ENCODE measurements around the gene CDK5RAP1. TPM values are rescaled to one million over a fixed set of nuclear protein-coding genes. Genes with fewer than 3 reads are reported as not detected.

CDK5RAP1 gene
- total RNA-seq, 2 experiments from 2014 or later = 27.2 to 33.1 TPM

GRCh38 chr20:33352258-33353012, 48.9 kb downstream of the CDK5RAP1 start:
- POLR2A ChIA-PET = no interaction called here
- Mint-ChIP-seq H3K27me3 (no peaks in the 10 kb centered on the region), H3K4me1 (no peaks in the 10 kb centered on the region), H3K9me3 (no peaks in the 10 kb centered on the region), H3K27ac (peak overlapping the region; percentile 9), H3K36me3 (ENCODE audit: low read depth) (peaks cover 7% of the 10 kb centered on the region), H3K4me3 (no peak overlapping the region)
- no peak for DNase-seq
- CTCF ChIA-PET = interaction anchor here (0.9 to 1.7 kb wide), 2 partner anchors 13 to 24 kb away, joined by 3 read pairs; no protein-coding TSS in a partner anchor

GRCh38 chr20:33351696-33352095, 49.6 kb downstream of the CDK5RAP1 start:
- ChIA-PET CTCF (interaction anchor here (0.6 to 1.7 kb wide), 4 partner anchors 14 to 409 kb away, joined by 3 read pairs; no protein-coding TSS in a partner anchor), POLR2A (no interaction called here)
- no peak overlapping the region for H3K27ac Mint-ChIP-seq
- H3K27me3 Mint-ChIP-seq = no peaks in the 10 kb centered on the region
- no peak for DNase-seq
- H3K36me3 Mint-ChIP-seq (ENCODE audit: low read depth) = peaks cover 7% of the 10 kb centered on the region
- H3K4me1 Mint-ChIP-seq = no peaks in the 10 kb centered on the region
- H3K4me3 Mint-ChIP-seq = no peak overlapping the region
- no peaks in the 10 kb centered on the region for H3K9me3 Mint-ChIP-seq

- peaks cover 5% of the 10 kb centered on the region for H3K36me3 Mint-ChIP-seq (ENCODE audit: low read depth)
- H3K27me3 Mint-ChIP-seq = no peaks in the 10 kb centered on the region
- POLR2A ChIA-PET = no interaction called here
- no peak for DNase-seq
- H3K4me3 Mint-ChIP-seq = no peak overlapping the region
- no peaks in the 10 kb centered on the region for H3K4me1 Mint-ChIP-seq
- no peaks in the 10 kb centered on the region for H3K9me3 Mint-ChIP-seq
- H3K27ac Mint-ChIP-seq = no peak overlapping the region
- CTCF ChIA-PET = no interaction called here
Observed at GRCh38 chr20:33349493-33349892, 51.8 kb downstream of the CDK5RAP1 start.

GRCh38 chr20:33348136-33348937, 53.0 kb downstream of the CDK5RAP1 start:
- POLR2A ChIA-PET = no interaction called here
- no peaks in the 10 kb centered on the region for H3K4me1 Mint-ChIP-seq
- H3K4me3 Mint-ChIP-seq = no peak overlapping the region
- H3K27me3 Mint-ChIP-seq = no peaks in the 10 kb centered on the region
- H3K27ac Mint-ChIP-seq = no peak overlapping the region
- CTCF ChIA-PET = no interaction called here
- no peak for DNase-seq
- H3K36me3 Mint-ChIP-seq (ENCODE audit: low read depth) = peaks cover 5% of the 10 kb centered on the region
- H3K9me3 Mint-ChIP-seq = no peaks in the 10 kb centered on the region

GRCh38 chr20:33345342-33345741, 56.0 kb downstream of the CDK5RAP1 start:
- no peak for DNase-seq
- H3K27me3 Mint-ChIP-seq = no peaks in the 10 kb centered on the region
- no peaks in the 10 kb centered on the region for H3K9me3 Mint-ChIP-seq
- peaks cover 5% of the 10 kb centered on the region for H3K36me3 Mint-ChIP-seq (ENCODE audit: low read depth)
- CTCF ChIA-PET = no interaction called here
- no peak overlapping the region for H3K27ac Mint-ChIP-seq
- H3K4me3 Mint-ChIP-seq = no peak overlapping the region
- H3K4me1 Mint-ChIP-seq = no peaks in the 10 kb centered on the region
- POLR2A ChIA-PET = no interaction called here

GRCh38 chr20:33343521-33343920, 57.8 kb downstream of the CDK5RAP1 start:
- DNase-seq = no peak
- no peaks in the 10 kb centered on the region for H3K4me1 Mint-ChIP-seq
- no peak overlapping the region for H3K4me3 Mint-ChIP-seq
- POLR2A ChIA-PET = no interaction called here
- CTCF ChIA-PET = no interaction called here
- H3K9me3 Mint-ChIP-seq = no peaks in the 10 kb centered on the region
- no peaks in the 10 kb centered on the region for H3K36me3 Mint-ChIP-seq (ENCODE audit: low read depth)
- no peaks in the 10 kb centered on the region for H3K27me3 Mint-ChIP-seq
- H3K27ac Mint-ChIP-seq = peak overlapping the region; percentile 1

- POLR2A ChIA-PET = no interaction called here
- H3K9me3 Mint-ChIP-seq = no peaks in the 10 kb centered on the region
- no peaks in the 10 kb centered on the region for H3K4me1 Mint-ChIP-seq
Observed at GRCh38 chr20:33339515-33340058, 61.7 kb downstream of the CDK5RAP1 start.

GRCh38 chr20:33338467-33339258, 62.7 kb downstream of the CDK5RAP1 start:
- POLR2A ChIA-PET = no interaction called here
- H3K4me3 Mint-ChIP-seq = no peak overlapping the region
- H3K9me3 Mint-ChIP-seq = no peaks in the 10 kb centered on the region
- CTCF ChIA-PET = no interaction called here
- no peaks in the 10 kb centered on the region for H3K4me1 Mint-ChIP-seq
- no peak for DNase-seq
- no peaks in the 10 kb centered on the region for H3K36me3 Mint-ChIP-seq (ENCODE audit: low read depth)
- peaks cover 2% of the 10 kb centered on the region for H3K27me3 Mint-ChIP-seq
- H3K27ac Mint-ChIP-seq = no peak overlapping the region

More at GRCh38 chr20:33339515-33340058, 61.7 kb downstream of the CDK5RAP1 start:
- H3K4me3 Mint-ChIP-seq = no peak overlapping the region
- H3K27me3 Mint-ChIP-seq = no peaks in the 10 kb centered on the region
- no peaks in the 10 kb centered on the region for H3K36me3 Mint-ChIP-seq (ENCODE audit: low read depth)
- no peak overlapping the region for H3K27ac Mint-ChIP-seq
- DNase-seq = no peak
- CTCF ChIA-PET = no interaction called here

GRCh38 chr20:33337531-33338165, 63.7 kb downstream of the CDK5RAP1 start:
- ChIA-PET CTCF (no interaction called here), POLR2A (no interaction called here)
- H3K9me3 Mint-ChIP-seq = no peaks in the 10 kb centered on the region
- H3K27ac Mint-ChIP-seq = no peak overlapping the region
- no peaks in the 10 kb centered on the region for H3K4me1 Mint-ChIP-seq
- peaks cover 2% of the 10 kb centered on the region for H3K27me3 Mint-ChIP-seq
- H3K4me3 Mint-ChIP-seq = no peak overlapping the region
- no peaks in the 10 kb centered on the region for H3K36me3 Mint-ChIP-seq (ENCODE audit: low read depth)
- no peak for DNase-seq

- CTCF ChIA-PET = interaction anchor here (0.5 to 1.2 kb wide), 2 partner anchors 74 to 1226 kb away, joined by 3 to 5 read pairs; no protein-coding TSS in a partner anchor
- no peaks in the 10 kb centered on the region for H3K36me3 Mint-ChIP-seq (ENCODE audit: low read depth)
- DNase-seq = no peak
Observed at GRCh38 chr20:33337119-33337518, 64.2 kb downstream of the CDK5RAP1 start.

GRCh38 chr20:33336375-33336774, 64.9 kb downstream of the CDK5RAP1 start:
- ChIA-PET CTCF (interaction anchor here (1.2 kb wide), 1 partner anchor 74 kb away, joined by 3 read pairs; no protein-coding TSS in a partner anchor), POLR2A (no interaction called here)
- no peak overlapping the region for H3K4me3 Mint-ChIP-seq
- no peaks in the 10 kb centered on the region for H3K36me3 Mint-ChIP-seq (ENCODE audit: low read depth)
- no peak overlapping the region for H3K27ac Mint-ChIP-seq
- no peaks in the 10 kb centered on the region for H3K4me1 Mint-ChIP-seq
- no peaks in the 10 kb centered on the region for H3K9me3 Mint-ChIP-seq
- H3K27me3 Mint-ChIP-seq = peaks cover 2% of the 10 kb centered on the region
- no peak for DNase-seq

More at GRCh38 chr20:33337119-33337518, 64.2 kb downstream of the CDK5RAP1 start:
- POLR2A ChIA-PET = no interaction called here
- no peak overlapping the region for H3K27ac Mint-ChIP-seq
- peaks cover 2% of the 10 kb centered on the region for H3K27me3 Mint-ChIP-seq
- H3K4me1 Mint-ChIP-seq = no peaks in the 10 kb centered on the region
- no peaks in the 10 kb centered on the region for H3K9me3 Mint-ChIP-seq
- H3K4me3 Mint-ChIP-seq = no peak overlapping the region

- Mint-ChIP-seq H3K4me1 (no peaks in the 10 kb centered on the region), H3K27me3 (peaks cover 2% of the 10 kb centered on the region), H3K27ac (no peak overlapping the region), H3K4me3 (no peak overlapping the region), H3K36me3 (ENCODE audit: low read depth) (no peaks in the 10 kb centered on the region), H3K9me3 (no peaks in the 10 kb centered on the region)
- ChIA-PET CTCF (no interaction called here), POLR2A (no interaction called here)
- DNase-seq = no peak
Observed at GRCh38 chr20:33334111-33334510, 67.2 kb downstream of the CDK5RAP1 start.
